WTC11 (cell line): Measurements from ENCODE around the gene CLRN3. TPM values are rescaled to one million over a fixed set of nuclear protein-coding genes. Genes with fewer than 3 reads are reported as not detected.
A peak's percentile ranks its signal among the peaks of the same experiment; 100 is the strongest.

ENCODE experiments used
- ATAC-seq: fragments of 200-7000 bp; cut with Tn5 transposase; 2 replicates; pipeline ENCODE4 v1.10.0; 2021; ENCODE audit warnings: mild to moderate bottlenecking, moderate library complexity
- CTCF ChIA-PET: fragments of 300-600 bp; sonication (Branson Sonifier 250); formaldehyde crosslinking; loops from one replicate; lab custom pipeline; 2021; ENCODE audit warnings: antibody characterized with exemption; lab: Charles Lee
- POLR2A ChIA-PET: fragments of 350-600 bp; sonication (Branson Sonifier 250); formaldehyde crosslinking; loops from one replicate; lab custom pipeline; 2021; ENCODE audit warnings: antibody characterized with exemption; lab: Charles Lee
- DNase-seq: peaks from one replicate; pipeline ENCODE4 v3.0.0; 2021; ENCODE audit warnings: low spot score
- H3K27ac Mint-ChIP-seq: 2 replicates; pipeline ENCODE4 v1.8.0; 2021; ENCODE audit warnings: mixed read lengths
- H3K27me3 Mint-ChIP-seq: 2 replicates; pipeline ENCODE4 v1.8.0; 2021; ENCODE audit warnings: low read depth, mild to moderate bottlenecking, moderate library complexity, mixed read lengths
- H3K36me3 Mint-ChIP-seq: 2 replicates; pipeline ENCODE4 v1.8.0; 2021; ENCODE audit warnings: mixed read lengths
- H3K4me1 Mint-ChIP-seq: 2 replicates; pipeline ENCODE4 v1.8.0; 2022; ENCODE audit warnings: mixed read lengths
- H3K4me3 Mint-ChIP-seq: 2 replicates; pipeline ENCODE4 v1.8.0; 2021; ENCODE audit warnings: mild to moderate bottlenecking, moderate library complexity, mixed read lengths
- H3K9me3 Mint-ChIP-seq: 2 replicates; pipeline ENCODE4 v1.8.0; 2021; ENCODE audit warnings: mixed read lengths
- AR ChIP-seq: fragments of 250-450 bp; sonication (Bioruptor Pico); IDR thresholded peaks from 2 replicates; pipeline ENCODE4 v1.9.0; 2021; ENCODE audit warnings: mild to moderate bottlenecking
- CTCF ChIP-seq: fragments of 200-600 bp; IDR thresholded peaks from 2 replicates; pipeline ENCODE4 v1.8.0; 2022; ENCODE audit warnings: antibody characterized with exemption
- ESRRA ChIP-seq: sonication (generic); formaldehyde crosslinking; IDR thresholded peaks from 2 replicates; pipeline ENCODE4 v1.8.1; 2022; ENCODE audit warnings: mild to moderate bottlenecking, missing genetic modification reagents, borderline replicate concordance
- FOXK1 ChIP-seq: sonication (generic); formaldehyde crosslinking; IDR thresholded peaks from 2 replicates; pipeline ENCODE4 v1.8.0; 2022; ENCODE audit warnings: mild to moderate bottlenecking, moderate library complexity, missing genetic modification reagents
- GRHL2 ChIP-seq: fragments of 250-450 bp; sonication (Bioruptor Pico); IDR thresholded peaks from 2 replicates; pipeline ENCODE4 v1.8.0; 2022; ENCODE audit warnings: mild to moderate bottlenecking, moderate library complexity; ENCODE audit not compliant: insufficient replicate concordance, severe bottlenecking
- HMGXB4 ChIP-seq: sonication (generic); formaldehyde crosslinking; IDR thresholded peaks from 2 replicates; pipeline ENCODE4 v1.8.1; 2023; ENCODE audit warnings: mild to moderate bottlenecking, moderate library complexity, missing genetic modification reagents
- KAT7 ChIP-seq: sonication (generic); formaldehyde crosslinking; IDR thresholded peaks from 2 replicates; pipeline ENCODE4 v1.8.1; 2023; ENCODE audit warnings: missing genetic modification reagents, mild to moderate bottlenecking, borderline replicate concordance
- MAX ChIP-seq: sonication (generic); formaldehyde crosslinking; IDR thresholded peaks from 2 replicates; pipeline ENCODE4 v1.8.0; 2022; ENCODE audit warnings: mild to moderate bottlenecking, missing genetic modification reagents
- MXD4 ChIP-seq: fragments of 250-450 bp; sonication (Bioruptor Pico); IDR thresholded peaks from 2 replicates; pipeline ENCODE4 v1.8.0; 2021; ENCODE audit warnings: mild to moderate bottlenecking, moderate library complexity, borderline replicate concordance
- NFE2L1 ChIP-seq: sonication (generic); formaldehyde crosslinking; IDR thresholded peaks from 2 replicates; pipeline ENCODE4 v1.8.1; 2023; ENCODE audit warnings: missing genetic modification reagents
- SOX15 ChIP-seq: fragments of 250-450 bp; sonication (Bioruptor Pico); IDR thresholded peaks from 2 replicates; pipeline ENCODE4 v1.9.0; 2021; ENCODE audit warnings: mild to moderate bottlenecking
- TEAD1 ChIP-seq: sonication (generic); formaldehyde crosslinking; IDR thresholded peaks from 2 replicates; pipeline ENCODE4 v1.8.0; 2022; ENCODE audit warnings: mild to moderate bottlenecking, missing genetic modification reagents
- ZBTB21 ChIP-seq: sonication (generic); formaldehyde crosslinking; IDR thresholded peaks from 2 replicates; pipeline ENCODE4 v1.8.1; 2023; ENCODE audit warnings: mild to moderate bottlenecking, missing genetic modification reagents, borderline replicate concordance
- ZNF138 ChIP-seq: sonication (generic); formaldehyde crosslinking; conservative IDR thresholded peaks from 2 replicates; pipeline ENCODE4 v1.8.1; 2022; ENCODE audit warnings: mild to moderate bottlenecking, moderate library complexity, missing genetic modification reagents
- ZNF232 ChIP-seq: sonication (generic); formaldehyde crosslinking; IDR thresholded peaks from 2 replicates; pipeline ENCODE4 v1.8.0; 2022; ENCODE audit warnings: mild to moderate bottlenecking, missing genetic modification reagents
- ZNF281 ChIP-seq: sonication (generic); formaldehyde crosslinking; IDR thresholded peaks from 2 replicates; pipeline ENCODE4 v1.8.0; 2023; ENCODE audit warnings: mild to moderate bottlenecking, missing genetic modification reagents
- total RNA-seq: library from RNA; stranded (reverse); gene quantifications from 3 replicates; pipeline ENCODE4 v1.2.3, GENCODE V29; 2021
- TF ChIP-seq, protein P1 (sequence below): sonication (generic); formaldehyde crosslinking; IDR thresholded peaks from 2 replicates; pipeline ENCODE4 v1.8.0; 2022; ENCODE audit warnings: missing genetic modification reagents
- TF ChIP-seq, protein P2 (sequence below): sonication (generic); formaldehyde crosslinking; IDR thresholded peaks from 2 replicates; pipeline ENCODE4 v1.8.1; 2022; ENCODE audit warnings: low read depth, missing genetic modification reagents, borderline replicate concordance

CLRN3 gene
- total RNA-seq, 1 experiment from 2014 or later = not detected

GRCh38 chr10:127853868-127854768 is 38.6 kb downstream of the CLRN3 start:
- H3K9me3 Mint-ChIP-seq = peaks cover 1% of the 10 kb centered on the region; the same call in 1 of the 2 replicates
- no peak overlapping the region for H3K27ac Mint-ChIP-seq
- no peak overlapping the region for H3K4me3 Mint-ChIP-seq
- no peaks in the 10 kb centered on the region for H3K36me3 Mint-ChIP-seq
- ATAC-seq (peak; percentile 88), DNase-seq (peak; percentile 70)
- CTCF ChIA-PET = interaction anchor here (0.7 to 2.9 kb wide), 31 partner anchors 9 to 657 kb away, joined by 3 to 49 read pairs (median 4); no protein-coding TSS in a partner anchor
- H3K4me1 Mint-ChIP-seq = peaks cover 11% of the 10 kb centered on the region
- H3K27me3 Mint-ChIP-seq = no peaks in the 10 kb centered on the region
- POLR2A ChIA-PET = no interaction called here
- TF ChIP-seq CTCF = peak; percentile 83
- no peak for TF ChIP-seq ZBTB21 (CRISPR knock-in tag)
- TF ChIP-seq FOXK1 (CRISPR knock-in tag) = no peak
- TF ChIP-seq ESRRA (CRISPR knock-in tag) = no peak
- no peak for TF ChIP-seq ZNF138 (CRISPR knock-in tag)
- TF ChIP-seq HMGXB4 (CRISPR knock-in tag) = peak; percentile 27; the same call in 1 of the 2 replicates

- Mint-ChIP-seq H3K27ac (no peak overlapping the region), H3K27me3 (no peaks in the 10 kb centered on the region), H3K9me3 (no peaks in the 10 kb centered on the region), H3K36me3 (no peaks in the 10 kb centered on the region), H3K4me3 (no peak overlapping the region), H3K4me1 (peaks cover 11% of the 10 kb centered on the region)
- ChIA-PET CTCF (interaction anchor here (2.7 kb wide), 1 partner anchor 137 kb away, joined by 49 read pairs; no protein-coding TSS in a partner anchor), POLR2A (no interaction called here)
- DNase-seq (no peak), ATAC-seq (no peak)
- TF ChIP-seq ESRRA (CRISPR knock-in tag) (no peak), GRHL2 (no peak), ZNF281 (CRISPR knock-in tag) (no peak), ZNF232 (no peak), NFE2L1 (CRISPR knock-in tag) (no peak), TEAD1 (CRISPR knock-in tag) (no peak), MXD4 (no peak), AR (no peak), MAX (no peak), ZNF138 (CRISPR knock-in tag) (no peak), KAT7 (CRISPR knock-in tag) (no peak), SOX15 (CRISPR knock-in tag) (no peak)
- TF ChIP-seq, protein P1, sequence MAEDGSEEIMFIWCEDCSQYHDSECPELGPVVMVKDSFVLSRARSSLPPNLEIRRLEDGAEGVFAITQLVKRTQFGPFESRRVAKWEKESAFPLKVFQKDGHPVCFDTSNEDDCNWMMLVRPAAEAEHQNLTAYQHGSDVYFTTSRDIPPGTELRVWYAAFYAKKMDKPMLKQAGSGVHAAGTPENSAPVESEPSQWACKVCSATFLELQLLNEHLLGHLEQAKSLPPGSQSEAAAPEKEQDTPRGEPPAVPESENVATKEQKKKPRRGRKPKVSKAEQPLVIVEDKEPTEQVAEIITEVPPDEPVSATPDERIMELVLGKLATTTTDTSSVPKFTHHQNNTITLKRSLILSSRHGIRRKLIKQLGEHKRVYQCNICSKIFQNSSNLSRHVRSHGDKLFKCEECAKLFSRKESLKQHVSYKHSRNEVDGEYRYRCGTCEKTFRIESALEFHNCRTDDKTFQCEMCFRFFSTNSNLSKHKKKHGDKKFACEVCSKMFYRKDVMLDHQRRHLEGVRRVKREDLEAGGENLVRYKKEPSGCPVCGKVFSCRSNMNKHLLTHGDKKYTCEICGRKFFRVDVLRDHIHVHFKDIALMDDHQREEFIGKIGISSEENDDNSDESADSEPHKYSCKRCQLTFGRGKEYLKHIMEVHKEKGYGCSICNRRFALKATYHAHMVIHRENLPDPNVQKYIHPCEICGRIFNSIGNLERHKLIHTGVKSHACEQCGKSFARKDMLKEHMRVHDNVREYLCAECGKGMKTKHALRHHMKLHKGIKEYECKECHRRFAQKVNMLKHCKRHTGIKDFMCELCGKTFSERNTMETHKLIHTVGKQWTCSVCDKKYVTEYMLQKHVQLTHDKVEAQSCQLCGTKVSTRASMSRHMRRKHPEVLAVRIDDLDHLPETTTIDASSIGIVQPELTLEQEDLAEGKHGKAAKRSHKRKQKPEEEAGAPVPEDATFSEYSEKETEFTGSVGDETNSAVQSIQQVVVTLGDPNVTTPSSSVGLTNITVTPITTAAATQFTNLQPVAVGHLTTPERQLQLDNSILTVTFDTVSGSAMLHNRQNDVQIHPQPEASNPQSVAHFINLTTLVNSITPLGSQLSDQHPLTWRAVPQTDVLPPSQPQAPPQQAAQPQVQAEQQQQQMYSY (CRISPR knock-in tag) = no peak
- TF ChIP-seq, protein P2, sequence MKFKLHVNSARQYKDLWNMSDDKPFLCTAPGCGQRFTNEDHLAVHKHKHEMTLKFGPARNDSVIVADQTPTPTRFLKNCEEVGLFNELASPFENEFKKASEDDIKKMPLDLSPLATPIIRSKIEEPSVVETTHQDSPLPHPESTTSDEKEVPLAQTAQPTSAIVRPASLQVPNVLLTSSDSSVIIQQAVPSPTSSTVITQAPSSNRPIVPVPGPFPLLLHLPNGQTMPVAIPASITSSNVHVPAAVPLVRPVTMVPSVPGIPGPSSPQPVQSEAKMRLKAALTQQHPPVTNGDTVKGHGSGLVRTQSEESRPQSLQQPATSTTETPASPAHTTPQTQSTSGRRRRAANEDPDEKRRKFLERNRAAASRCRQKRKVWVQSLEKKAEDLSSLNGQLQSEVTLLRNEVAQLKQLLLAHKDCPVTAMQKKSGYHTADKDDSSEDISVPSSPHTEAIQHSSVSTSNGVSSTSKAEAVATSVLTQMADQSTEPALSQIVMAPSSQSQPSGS (CRISPR knock-in tag) = no peak
Measured at GRCh38 chr10:127852456-127852855, 40.3 kb downstream of the CLRN3 start.
